Measurements from ENCODE around the gene COL6A2.

DNA sequence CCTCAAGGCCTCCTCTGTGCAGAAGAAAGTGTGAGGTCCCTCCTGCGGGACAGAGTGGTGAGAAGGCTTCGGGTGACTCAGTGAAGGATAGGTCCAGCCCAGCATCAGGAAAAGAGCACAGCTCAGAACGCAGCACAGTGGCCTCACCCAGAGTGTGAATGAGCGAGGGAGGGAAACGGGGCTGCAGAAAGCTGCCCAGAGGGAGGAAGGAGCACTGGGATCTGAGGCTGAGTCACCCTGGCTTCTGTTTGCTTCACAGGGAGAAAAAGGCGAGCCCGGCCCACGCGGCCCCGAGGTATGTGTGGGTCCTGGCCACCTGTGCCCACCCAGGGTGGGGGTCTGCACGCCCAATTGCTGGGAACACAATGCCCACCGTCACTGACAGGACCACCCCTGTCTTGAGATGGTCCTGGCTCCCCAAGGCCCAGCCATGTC is 24.3 kb downstream of the COL6A2 start:
- TF ChIP-seq, protein P1, sequence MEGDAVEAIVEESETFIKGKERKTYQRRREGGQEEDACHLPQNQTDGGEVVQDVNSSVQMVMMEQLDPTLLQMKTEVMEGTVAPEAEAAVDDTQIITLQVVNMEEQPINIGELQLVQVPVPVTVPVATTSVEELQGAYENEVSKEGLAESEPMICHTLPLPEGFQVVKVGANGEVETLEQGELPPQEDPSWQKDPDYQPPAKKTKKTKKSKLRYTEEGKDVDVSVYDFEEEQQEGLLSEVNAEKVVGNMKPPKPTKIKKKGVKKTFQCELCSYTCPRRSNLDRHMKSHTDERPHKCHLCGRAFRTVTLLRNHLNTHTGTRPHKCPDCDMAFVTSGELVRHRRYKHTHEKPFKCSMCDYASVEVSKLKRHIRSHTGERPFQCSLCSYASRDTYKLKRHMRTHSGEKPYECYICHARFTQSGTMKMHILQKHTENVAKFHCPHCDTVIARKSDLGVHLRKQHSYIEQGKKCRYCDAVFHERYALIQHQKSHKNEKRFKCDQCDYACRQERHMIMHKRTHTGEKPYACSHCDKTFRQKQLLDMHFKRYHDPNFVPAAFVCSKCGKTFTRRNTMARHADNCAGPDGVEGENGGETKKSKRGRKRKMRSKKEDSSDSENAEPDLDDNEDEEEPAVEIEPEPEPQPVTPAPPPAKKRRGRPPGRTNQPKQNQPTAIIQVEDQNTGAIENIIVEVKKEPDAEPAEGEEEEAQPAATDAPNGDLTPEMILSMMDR (IDR thresholded peaks at IDR 0.05), result no peak
- TF ChIP-seq POLR2A (IDR thresholded peaks at IDR 0.05; ENCODE audit: low read depth), result no peak
- no peak for TF ChIP-seq EP300 (IDR thresholded peaks at IDR 0.05)
- TF ChIP-seq POLR2AphosphoS5 (IDR thresholded peaks at IDR 0.05), result no peak

All from esophagus muscularis mucosa (tissue), 4 donors.